Spleen (tissue), 7 donors: ENCODE results near the gene EEF1AKMT1.

Source experiments
- CTCF ChIP-seq, 11 experiments: fragments of 200-600 bp in 7 of 11; fragments of 450-650 bp in 4 of 11; sonication (generic) in 4 of 11; IDR thresholded peaks in 8 of 11; conservative IDR thresholded peaks in 3 of 11; 1 replicate in 7 of 11; 2 replicates in 4 of 11; pipeline versions ENCODE4 v1.4.0 to v1.8.0; 2016 to 2021; ENCODE audit warnings: antibody characterized with exemption in 11 of 11, inconsistent platforms in 4 of 11, mild to moderate bottlenecking in 1 of 11
- POLR2AphosphoS5 ChIP-seq, 3 donors: sonication (generic); formaldehyde crosslinking; IDR thresholded peaks; one replicate each; pipeline ENCODE4 v1.5.1; 2017; ENCODE audit warnings: antibody characterized with exemption in 3 of 3
- donor health status: DM: no; HTN: no; CAD: no; lungs with moderate emphysema.
- donor health status: DM: no; HTN: no; CAD: no.
- donor health status: DM: no; HTN: no; CAD: no.

DNA sequence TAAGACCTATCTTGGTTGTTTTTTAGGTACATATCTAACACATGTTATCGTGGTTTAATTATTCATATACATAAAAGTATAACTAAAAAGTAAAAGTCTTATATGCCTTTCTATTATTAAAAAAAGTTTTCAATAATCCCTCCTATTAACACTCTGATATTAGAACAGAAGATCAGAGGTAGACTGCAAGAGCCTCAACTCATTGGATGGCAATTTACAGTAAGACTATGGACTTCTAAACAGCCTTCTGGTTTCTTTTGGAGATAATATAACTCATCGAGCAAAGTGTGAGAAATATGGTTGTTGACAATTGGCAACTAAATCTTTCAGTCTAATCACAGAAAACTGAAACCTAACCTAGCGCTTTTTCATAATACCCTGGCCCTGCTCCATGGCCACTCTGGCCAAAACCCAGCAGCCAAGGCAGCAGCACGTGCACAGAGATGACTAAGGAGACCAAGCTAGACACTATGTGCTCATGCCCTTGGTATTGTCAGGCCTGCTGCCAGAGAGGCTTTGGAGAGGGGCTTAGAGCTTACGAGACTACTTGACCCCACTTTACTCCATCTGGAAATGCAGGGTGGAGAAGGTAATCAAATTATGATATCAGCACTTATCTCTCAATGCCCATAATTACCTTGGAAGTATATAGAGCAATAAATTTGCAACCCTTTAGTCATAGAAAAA is 40.6 kb upstream of the EEF1AKMT1 start:
- TF ChIP-seq CTCF (IDR thresholded peaks at IDR 0.05 in 8 of 11, conservative IDR thresholded peaks at IDR 0.05 in 3 of 11) (no peak), POLR2AphosphoS5 (IDR thresholded peaks at IDR 0.05) (peak in 1 of 3 donors; percentile 34)
